HFFc6 (cell line): ENCODE data around the gene ROBO1. TPM values are rescaled to one million over a fixed set of nuclear protein-coding genes. Genes with fewer than 3 reads are reported as not detected.

Source experiments
- DNase-seq: peaks from one replicate; pipeline ENCODE4 v3.0.0-alpha.2; 2018
- H3K27ac Mint-ChIP-seq: 2 replicates; pipeline ENCODE4 v1.8.0; 2020; ENCODE audit warnings: mild to moderate bottlenecking, mixed read lengths
- H3K27me3 Mint-ChIP-seq: 2 replicates; pipeline ENCODE4 v1.8.0; 2021; ENCODE audit warnings: mild to moderate bottlenecking, moderate library complexity, mixed read lengths; ENCODE audit not compliant: insufficient read depth
- H3K36me3 Mint-ChIP-seq: 2 replicates; pipeline ENCODE4 v1.8.0; 2021; ENCODE audit warnings: low read depth, mixed read lengths
- H3K4me1 Mint-ChIP-seq: 2 replicates; pipeline ENCODE4 v1.8.0; 2020; ENCODE audit warnings: low read depth, mixed read lengths
- H3K4me3 Mint-ChIP-seq: 2 replicates; pipeline ENCODE4 v1.8.0; 2020; ENCODE audit warnings: mild to moderate bottlenecking, moderate library complexity, mixed read lengths
- H3K9me3 Mint-ChIP-seq: 2 replicates; pipeline ENCODE4 v1.8.0; 2020; ENCODE audit warnings: mild to moderate bottlenecking, mixed read lengths
- CTCF ChIP-seq: fragments of 200-600 bp; sonication (generic); IDR thresholded peaks from 2 replicates; pipeline ENCODE4 v1.5.0; 2021; ENCODE audit warnings: antibody characterized with exemption, mild to moderate bottlenecking
- total RNA-seq, 6 experiments: library from RNA; stranded (reverse); fragmentation: NEBNext Ultra II Directional; extraction: Animal tissue kit (Norgen Biotek cat#: 25700); gene quantifications; 2 replicates in 1 of 6; 3 replicates in 5 of 6; pipeline ENCODE4 v1.2.3, GENCODE V29; 2021

The ROBO1 gene
- total RNA-seq, 6 experiments from 2014 or later = 38.7 to 51.3 (median 41.7) TPM

GRCh38 chr3:79405183-79405582 lies 362.6 kb downstream of the ROBO1 start:
- Mint-ChIP-seq H3K9me3 (no peaks in the 10 kb centered on the region), H3K4me1 (no peaks in the 10 kb centered on the region), H3K27me3 (no peaks in the 10 kb centered on the region), H3K36me3 (no peaks in the 10 kb centered on the region), H3K27ac (no peak overlapping the region), H3K4me3 (no peak overlapping the region)
- DNase-seq = no peak
- TF ChIP-seq CTCF = no peak

GRCh38 chr3:79396595-79396994 lies 371.2 kb downstream of the ROBO1 start:
- no peak overlapping the region for H3K4me3 Mint-ChIP-seq
- no peaks in the 10 kb centered on the region for H3K36me3 Mint-ChIP-seq
- no peak for DNase-seq
- no peak overlapping the region for H3K27ac Mint-ChIP-seq
- H3K4me1 Mint-ChIP-seq = no peaks in the 10 kb centered on the region
- no peak for TF ChIP-seq CTCF
- H3K9me3 Mint-ChIP-seq = peaks cover 9% of the 10 kb centered on the region
- 0 out of 2 replicates have a peak, but pooled peaks cover 2% of the 10 kb centered on the region for H3K27me3 Mint-ChIP-seq

GRCh38 chr3:79392479-79392878 lies 375.3 kb downstream of the ROBO1 start:
- no peaks in the 10 kb centered on the region for H3K9me3 Mint-ChIP-seq
- no peak for DNase-seq
- no peak overlapping the region for H3K27ac Mint-ChIP-seq
- H3K4me3 Mint-ChIP-seq = no peak overlapping the region
- no peaks in the 10 kb centered on the region for H3K36me3 Mint-ChIP-seq
- no peaks in the 10 kb centered on the region for H3K4me1 Mint-ChIP-seq
- no peaks in the 10 kb centered on the region for H3K27me3 Mint-ChIP-seq
- TF ChIP-seq CTCF = no peak

GRCh38 chr3:79390352-79390751 lies 377.4 kb downstream of the ROBO1 start:
- DNase-seq = no peak
- no peaks in the 10 kb centered on the region for H3K4me1 Mint-ChIP-seq
- no peaks in the 10 kb centered on the region for H3K36me3 Mint-ChIP-seq
- H3K27me3 Mint-ChIP-seq = no peaks in the 10 kb centered on the region
- no peak overlapping the region for H3K4me3 Mint-ChIP-seq
- TF ChIP-seq CTCF = no peak
- no peak overlapping the region for H3K27ac Mint-ChIP-seq
- no peaks in the 10 kb centered on the region for H3K9me3 Mint-ChIP-seq

GRCh38 chr3:79385211-79385610 lies 382.6 kb downstream of the ROBO1 start:
- no peak for TF ChIP-seq CTCF
- Mint-ChIP-seq H3K27me3 (no peaks in the 10 kb centered on the region), H3K9me3 (no peaks in the 10 kb centered on the region), H3K4me1 (peaks cover 16% of the 10 kb centered on the region), H3K36me3 (no peaks in the 10 kb centered on the region), H3K4me3 (no peak overlapping the region), H3K27ac (no peak overlapping the region)
- DNase-seq = no peak
